Measurements from ENCODE around the gene NKX3-2. TPM values are rescaled to one million over a fixed set of nuclear protein-coding genes. Genes with fewer than 3 reads are reported as not detected.

The NKX3-2 gene
- total and polyA plus RNA-seq, 12 donors = not detected

DNA sequence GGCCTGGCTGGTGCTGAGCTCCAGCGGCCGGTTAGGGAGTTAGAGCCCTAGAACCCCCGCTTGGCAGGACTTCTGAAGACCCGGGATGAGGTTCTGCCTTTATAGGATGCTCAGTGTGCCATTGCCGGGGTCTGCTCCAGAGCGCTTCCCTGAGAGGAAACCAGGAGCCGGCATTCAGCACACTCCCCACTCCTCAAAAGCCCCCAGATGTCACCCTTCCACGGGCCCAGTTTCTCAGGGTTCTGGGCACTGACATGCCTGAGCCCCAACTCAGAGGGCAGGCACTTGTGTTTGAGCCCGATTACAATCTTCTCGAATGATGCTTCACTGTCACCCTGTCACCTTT lies 6.5 kb downstream of the NKX3-2 start:
- no peaks in the 10 kb centered on the region for H3K9me3 ChIP-seq
- H3K27me3 ChIP-seq = peaks cover 62 to 100% (median 100%) of the 10 kb centered on the region in 7 donors
- 5 to 11% methylated on average over 10 of the region's 10 CpGs for WGBS, 2 donors
- DNase-seq (no peak), ATAC-seq (no peak)
- no peak overlapping the region for H3K4me3 ChIP-seq
- intact Hi-C loops (cut with DNase I) = no loop called here
- H3K36me3 ChIP-seq = no peaks in the 10 kb centered on the region
- H3K27ac ChIP-seq = no peak overlapping the region
- peaks cover 2 to 53% (median 26%) of the 10 kb centered on the region in 9 donors for H3K4me1 ChIP-seq
- TF ChIP-seq, protein P1, sequence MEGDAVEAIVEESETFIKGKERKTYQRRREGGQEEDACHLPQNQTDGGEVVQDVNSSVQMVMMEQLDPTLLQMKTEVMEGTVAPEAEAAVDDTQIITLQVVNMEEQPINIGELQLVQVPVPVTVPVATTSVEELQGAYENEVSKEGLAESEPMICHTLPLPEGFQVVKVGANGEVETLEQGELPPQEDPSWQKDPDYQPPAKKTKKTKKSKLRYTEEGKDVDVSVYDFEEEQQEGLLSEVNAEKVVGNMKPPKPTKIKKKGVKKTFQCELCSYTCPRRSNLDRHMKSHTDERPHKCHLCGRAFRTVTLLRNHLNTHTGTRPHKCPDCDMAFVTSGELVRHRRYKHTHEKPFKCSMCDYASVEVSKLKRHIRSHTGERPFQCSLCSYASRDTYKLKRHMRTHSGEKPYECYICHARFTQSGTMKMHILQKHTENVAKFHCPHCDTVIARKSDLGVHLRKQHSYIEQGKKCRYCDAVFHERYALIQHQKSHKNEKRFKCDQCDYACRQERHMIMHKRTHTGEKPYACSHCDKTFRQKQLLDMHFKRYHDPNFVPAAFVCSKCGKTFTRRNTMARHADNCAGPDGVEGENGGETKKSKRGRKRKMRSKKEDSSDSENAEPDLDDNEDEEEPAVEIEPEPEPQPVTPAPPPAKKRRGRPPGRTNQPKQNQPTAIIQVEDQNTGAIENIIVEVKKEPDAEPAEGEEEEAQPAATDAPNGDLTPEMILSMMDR (IDR thresholded peaks at IDR 0.05) = no peak

- Histone ChIP-seq H3K9me3 (no peaks in the 10 kb centered on the region), H3K4me3 (no peak overlapping the region), H3K4me1 (peaks cover 2 to 50% (median 24%) of the 10 kb centered on the region in 9 donors), H3K36me3 (no peaks in the 10 kb centered on the region), H3K27ac (no peak overlapping the region), H3K27me3 (peaks cover 65 to 100% (median 100%) of the 10 kb centered on the region in 7 donors)
- intact Hi-C loops (cut with DNase I) = no loop called here
- DNase-seq = no peak
- WGBS, 2 donors = 7 to 8% methylated on average over 34 of the region's 34 CpGs
- TF ChIP-seq, protein P1 (IDR thresholded peaks at IDR 0.05) = no peak
- no peak for ATAC-seq
These were observed 7.1 kb downstream of the NKX3-2 start for GRCh38 chr4:13537011-13537831.

DNA sequence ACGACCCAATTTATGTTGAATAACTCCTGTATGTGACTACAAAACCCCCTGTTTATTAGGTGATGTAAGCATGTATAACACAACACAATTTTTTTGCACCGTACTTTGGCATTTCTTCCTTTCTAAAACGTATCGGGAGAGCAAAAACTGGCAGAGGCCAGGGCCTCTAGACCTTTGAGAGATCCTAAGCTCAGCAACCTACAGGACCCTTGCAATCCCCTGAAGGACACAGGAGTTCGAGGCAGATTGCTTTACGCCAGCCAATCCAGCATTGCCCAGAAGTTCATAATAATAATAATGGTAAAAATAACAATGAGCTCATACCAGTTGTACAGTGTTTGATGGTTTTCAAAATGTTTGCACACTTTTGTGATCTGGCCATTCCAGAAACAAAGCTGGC lies 7.7 kb downstream of the NKX3-2 start:
- peaks cover 61 to 100% (median 100%) of the 10 kb centered on the region in 7 donors for H3K27me3 ChIP-seq
- H3K4me1 ChIP-seq = peaks cover 2 to 44% (median 18%) of the 10 kb centered on the region in 9 donors
- intact Hi-C loops (cut with DNase I) = no loop called here
- DNase-seq = no peak
- ATAC-seq = no peak
- H3K27ac ChIP-seq = no peak overlapping the region
- 18 to 23% methylated on average over 6 of the region's 6 CpGs for WGBS, 2 donors
- TF ChIP-seq, protein P1 (IDR thresholded peaks at IDR 0.05) = no peak
- no peaks in the 10 kb centered on the region for H3K9me3 ChIP-seq
- H3K36me3 ChIP-seq = no peaks in the 10 kb centered on the region
- H3K4me3 ChIP-seq = no peak overlapping the region

GRCh38 chr4:13535708-13536361 lies 8.5 kb downstream of the NKX3-2 start:
- Histone ChIP-seq H3K9me3 (no peaks in the 10 kb centered on the region), H3K27me3 (peaks cover 58 to 100% (median 100%) of the 10 kb centered on the region in 7 donors), H3K27ac (no peak overlapping the region), H3K4me3 (no peak overlapping the region), H3K36me3 (no peaks in the 10 kb centered on the region), H3K4me1 (peaks cover 2 to 40% (median 20%) of the 10 kb centered on the region in 9 donors)
- ATAC-seq = no peak
- 2% methylated on average over 39 of the region's 39 CpGs for WGBS, 2 donors
- intact Hi-C loops (cut with DNase I) = no loop called here
- DNase-seq = no peak
- TF ChIP-seq, protein P1 (IDR thresholded peaks at IDR 0.05) = no peak

Data from heart right ventricle (tissue), 16 donors.